Neural cell (in vitro differentiated cells): ENCODE results near the gene ZNF432.

Source experiments
- EP300 ChIP-seq: fragments of 450-650 bp; conservative IDR thresholded peaks from 2 replicates; pipeline ENCODE4 v1.6.1; 2014; ENCODE audit warnings: antibody characterized with exemption, mild to moderate bottlenecking, moderate library complexity; ENCODE audit not compliant: poor library complexity, severe bottlenecking
- EZH2 ChIP-seq: fragments of 200-600, 300-800 bp; shearing (Covaris generic), sonication (generic); IDR thresholded peaks from 2 replicates; pipeline ENCODE4 v1.6.1; 2014; ENCODE audit warnings: antibody characterized with exemption, low read length, borderline replicate concordance, mild to moderate bottlenecking; ENCODE audit not compliant: insufficient read depth, poor library complexity, severe bottlenecking
- MXI1 ChIP-seq: fragments of 450-650 bp; conservative IDR thresholded peaks from 2 replicates; pipeline ENCODE4 v1.6.1; 2014; ENCODE audit warnings: antibody characterized with exemption, mild to moderate bottlenecking; ENCODE audit not compliant: poor library complexity, severe bottlenecking
- RAD21 ChIP-seq: fragments of 450-650 bp; conservative IDR thresholded peaks from 2 replicates; pipeline ENCODE4 v1.6.1; 2014; ENCODE audit warnings: antibody characterized with exemption, mild to moderate bottlenecking, moderate library complexity
- SMC3 ChIP-seq: fragments of 450-650 bp; conservative IDR thresholded peaks from 2 replicates; pipeline ENCODE4 v1.6.1; 2014; ENCODE audit warnings: antibody characterized with exemption, mild to moderate bottlenecking, moderate library complexity; ENCODE audit not compliant: poor library complexity
- TAF1 ChIP-seq: IDR thresholded peaks from 2 replicates; pipeline ENCODE4 v1.6.1; 2012; ENCODE audit warnings: low read depth
- TF ChIP-seq, protein P1 (sequence below): fragments of 450-650 bp; IDR thresholded peaks from 2 replicates; pipeline ENCODE4 v1.5.1; 2014; ENCODE audit warnings: antibody characterized with exemption, mild to moderate bottlenecking, moderate library complexity; ENCODE audit not compliant: poor library complexity, severe bottlenecking

- TF ChIP-seq, protein P1, sequence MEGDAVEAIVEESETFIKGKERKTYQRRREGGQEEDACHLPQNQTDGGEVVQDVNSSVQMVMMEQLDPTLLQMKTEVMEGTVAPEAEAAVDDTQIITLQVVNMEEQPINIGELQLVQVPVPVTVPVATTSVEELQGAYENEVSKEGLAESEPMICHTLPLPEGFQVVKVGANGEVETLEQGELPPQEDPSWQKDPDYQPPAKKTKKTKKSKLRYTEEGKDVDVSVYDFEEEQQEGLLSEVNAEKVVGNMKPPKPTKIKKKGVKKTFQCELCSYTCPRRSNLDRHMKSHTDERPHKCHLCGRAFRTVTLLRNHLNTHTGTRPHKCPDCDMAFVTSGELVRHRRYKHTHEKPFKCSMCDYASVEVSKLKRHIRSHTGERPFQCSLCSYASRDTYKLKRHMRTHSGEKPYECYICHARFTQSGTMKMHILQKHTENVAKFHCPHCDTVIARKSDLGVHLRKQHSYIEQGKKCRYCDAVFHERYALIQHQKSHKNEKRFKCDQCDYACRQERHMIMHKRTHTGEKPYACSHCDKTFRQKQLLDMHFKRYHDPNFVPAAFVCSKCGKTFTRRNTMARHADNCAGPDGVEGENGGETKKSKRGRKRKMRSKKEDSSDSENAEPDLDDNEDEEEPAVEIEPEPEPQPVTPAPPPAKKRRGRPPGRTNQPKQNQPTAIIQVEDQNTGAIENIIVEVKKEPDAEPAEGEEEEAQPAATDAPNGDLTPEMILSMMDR, result no peak
- no peak for TF ChIP-seq TAF1
- TF ChIP-seq EZH2, result no peak
- no peak for TF ChIP-seq RAD21
- no peak for TF ChIP-seq SMC3
- TF ChIP-seq EP300, result no peak
- no peak for TF ChIP-seq MXI1
These were observed 17.7 kb upstream of the ZNF432 start for GRCh38 chr19:52066258-52066863.
